PC-3 (cell line): ENCODE data around the gene PPP1R16B. TPM values are rescaled to one million over a fixed set of nuclear protein-coding genes. Genes with fewer than 3 reads are reported as not detected.

Experiments used
- ATAC-seq: fragments of 200-7000 bp; cut with Tn5 transposase; 2 replicates; pipeline ENCODE4 v1.9.1; 2020; ENCODE audit warnings: mild to moderate bottlenecking, moderate library complexity
- BruUV-seq: library from RNA; stranded (reverse); fragments of 400-500 nt; replicated peaks from 2 replicates; lab custom pipeline; 2021; lab: Mats Ljungman, UMichigan
- CTCF ChIA-PET: fragments of 300-600 bp; sonication (Branson Sonifier 250); formaldehyde crosslinking; loops from one replicate; lab custom pipeline; 2022; ENCODE audit warnings: antibody characterized with exemption; lab: Charles Lee
- POLR2A ChIA-PET: fragments of 300-600 bp; sonication (Branson Sonifier 250); formaldehyde crosslinking; loops from one replicate; lab custom pipeline; 2022; ENCODE audit warnings: antibody characterized with exemption; ENCODE audit not compliant: unreplicated experiment; lab: Charles Lee
- DNase-seq: peaks from one replicate; pipeline ENCODE4 v3.0.0-alpha.2; 2015
- H2AFZ ChIP-seq: fragments of 300-600 bp; sonication (generic); 2 replicates; pipeline ENCODE4 v1.6.0; 2016; ENCODE audit warnings: antibody characterized with exemption, low read length
- H3F3A ChIP-seq: fragments of 300-600 bp; sonication (generic); one replicate; pipeline ENCODE4 v1.6.0; 2017; ENCODE audit warnings: antibody characterized with exemption, low read length, control low read depth, mild to moderate bottlenecking; ENCODE audit not compliant: unreplicated experiment
- H3K27ac ChIP-seq: fragments of 300-600 bp; sonication (generic); 2 replicates; pipeline ENCODE4 v1.5.1; 2016; ENCODE audit warnings: mild to moderate bottlenecking, low read length
- H3K27me3 ChIP-seq: fragments of 300-600 bp; sonication (generic); 2 replicates; pipeline ENCODE4 v1.6.1; 2016; ENCODE audit warnings: low read length, mixed read lengths
- H3K36me3 ChIP-seq: fragments of 300-600 bp; sonication (generic); 2 replicates; pipeline ENCODE4 v1.6.1; 2016; ENCODE audit warnings: low read depth, mixed run types, low read length, mixed read lengths
- H3K4me1 ChIP-seq: fragments of 300-600 bp; sonication (generic); 2 replicates; pipeline ENCODE4 v1.5.1; 2016; ENCODE audit warnings: low read length; ENCODE audit not compliant: insufficient read depth
- H3K4me2 ChIP-seq: fragments of 300-600 bp; sonication (generic); 2 replicates; pipeline ENCODE4 v1.6.0; 2016; ENCODE audit warnings: low read length
- H3K4me3 ChIP-seq: fragments of 300-600 bp; sonication (generic); 2 replicates; pipeline ENCODE4 v1.5.1; 2016; ENCODE audit warnings: mild to moderate bottlenecking, low read length, mixed read lengths
- H3K79me2 ChIP-seq: fragments of 300-600 bp; sonication (generic); 2 replicates; pipeline ENCODE4 v1.6.1; 2017; ENCODE audit warnings: low read length, mixed read lengths
- H3K9ac ChIP-seq: fragments of 300-600 bp; sonication (generic); 2 replicates; pipeline ENCODE4 v1.6.0; 2016; ENCODE audit warnings: mild to moderate bottlenecking, low read length
- H3K9me2 ChIP-seq: fragments of 300-600 bp; sonication (generic); replicated peaks from 2 replicates; pipeline ENCODE4 v1.6.1; 2016; ENCODE audit warnings: mixed run types, low read length, mixed read lengths
- H3K9me3 ChIP-seq: fragments of 300-600 bp; sonication (generic); 2 replicates; pipeline ENCODE4 v1.6.1; 2016; ENCODE audit warnings: low read length, mixed read lengths
- H4K20me1 ChIP-seq: fragments of 300-600 bp; sonication (generic); 2 replicates; pipeline ENCODE4 v1.6.1; 2016; ENCODE audit warnings: low read length, mixed read lengths
- CTCF ChIP-seq: fragments of 300-600 bp; sonication (generic); conservative IDR thresholded peaks from 2 replicates; pipeline ENCODE4 v1.5.1; 2017; ENCODE audit warnings: antibody characterized with exemption, low read depth, mild to moderate bottlenecking, low read length
- EZH2 ChIP-seq: fragments of 300-600 bp; sonication (generic); IDR thresholded peaks from one replicate; pipeline ENCODE4 v1.6.1; 2017; ENCODE audit warnings: antibody characterized with exemption, mild to moderate bottlenecking, low read length; ENCODE audit not compliant: unreplicated experiment
- EZH2phosphoT487 ChIP-seq: fragments of 300-600 bp; sonication (generic); IDR thresholded peaks from 2 replicates; pipeline ENCODE4 v1.6.1; 2018; ENCODE audit warnings: mild to moderate bottlenecking, antibody characterized with exemption, low read length, borderline replicate concordance
- intact Hi-C: fragments of 100-400 bp; cut with micrococcal nuclease; formaldehyde crosslinking; loops from 2 replicates; pipeline ENCODE4 v1.9.0; 2023
- total RNA-seq: library from RNA; depleted of rRNA; stranded (reverse); fragments of >200 nt; gene quantifications from 2 replicates; pipeline ENCODE4 v1.2.3, GENCODE V29; 2014

PPP1R16B gene
- total RNA-seq, 1 experiment from 2014 or later = 0.04 TPM

GRCh38 chr20:38782275-38782674 is 23.2 kb upstream of the PPP1R16B start:
- intact Hi-C loops = no loop called here
- H2AFZ ChIP-seq = no peak overlapping the region
- no peaks in the 10 kb centered on the region for H4K20me1 ChIP-seq
- H3K4me1 ChIP-seq = no peaks in the 10 kb centered on the region; the same call in 1 of the 2 replicates
- no TSS peak for BruUV-seq
- H3K9me3 ChIP-seq = no peaks in the 10 kb centered on the region
- no peaks in the 10 kb centered on the region for H3K79me2 ChIP-seq
- CTCF ChIA-PET = no interaction called here
- H3K9me2 ChIP-seq = no peaks in the 10 kb centered on the region
- ATAC-seq = no peak
- DNase-seq = no peak
- no peaks in the 10 kb centered on the region for H3K27me3 ChIP-seq
- no peak overlapping the region for H3K9ac ChIP-seq
- POLR2A ChIA-PET = no interaction called here
- no peak overlapping the region for H3K27ac ChIP-seq
- H3K4me2 ChIP-seq = no peak overlapping the region
- no peak overlapping the region for H3K4me3 ChIP-seq
- no peaks in the 10 kb centered on the region for H3F3A ChIP-seq
- no peaks in the 10 kb centered on the region for H3K36me3 ChIP-seq
- TF ChIP-seq EZH2 (no peak), CTCF (no peak)

- ChIA-PET CTCF (no interaction called here), POLR2A (no interaction called here)
- intact Hi-C loops = no loop called here
- peaks cover 13% of the 10 kb centered on the region for H3K4me1 ChIP-seq
- no peak overlapping the region for H3K27ac ChIP-seq
- H3K79me2 ChIP-seq = no peaks in the 10 kb centered on the region
- no peak overlapping the region for H3K4me2 ChIP-seq
- no peak overlapping the region for H3K4me3 ChIP-seq
- ATAC-seq = no peak
- H3K9me2 ChIP-seq = no peaks in the 10 kb centered on the region
- no peak for DNase-seq
- H3K9ac ChIP-seq = no peak overlapping the region
- no peaks in the 10 kb centered on the region for H3K36me3 ChIP-seq
- H3F3A ChIP-seq = no peaks in the 10 kb centered on the region
- BruUV-seq = no TSS peak
- no peaks in the 10 kb centered on the region for H3K27me3 ChIP-seq
- no peaks in the 10 kb centered on the region for H4K20me1 ChIP-seq
- no peaks in the 10 kb centered on the region for H3K9me3 ChIP-seq
- H2AFZ ChIP-seq = no peak overlapping the region
- TF ChIP-seq CTCF (no peak), EZH2phosphoT487 (no peak), EZH2 (no peak)
Measured at GRCh38 chr20:38787870-38788269, 17.6 kb upstream of the PPP1R16B start.

- TSS peak; percentile 56 for BruUV-seq
- Histone ChIP-seq H3K9me2 (no peaks in the 10 kb centered on the region), H3K4me3 (no peak overlapping the region), H3K9ac (no peak overlapping the region), H3K79me2 (no peaks in the 10 kb centered on the region), H3K4me2 (peak overlapping the region; percentile 17), H3F3A (no peaks in the 10 kb centered on the region), H3K4me1 (peaks cover 13% of the 10 kb centered on the region), H3K9me3 (no peaks in the 10 kb centered on the region), H3K27ac (peak overlapping the region; percentile 27; the same call in 1 of the 2 replicates), H3K36me3 (no peaks in the 10 kb centered on the region), H3K27me3 (no peaks in the 10 kb centered on the region), H2AFZ (no peak overlapping the region), H4K20me1 (no peaks in the 10 kb centered on the region)
- no peak for TF ChIP-seq EZH2
- no peak for TF ChIP-seq CTCF
- TF ChIP-seq EZH2phosphoT487 = no peak
- ChIA-PET POLR2A (no interaction called here), CTCF (no interaction called here)
- DNase-seq = peak; percentile 65
- peak; percentile 73 for ATAC-seq
- intact Hi-C loops = no loop called here
Measured at GRCh38 chr20:38789503-38790199, 15.8 kb upstream of the PPP1R16B start.
